ENCODE results near the gene NFAM1.

The NFAM1 gene

DNA sequence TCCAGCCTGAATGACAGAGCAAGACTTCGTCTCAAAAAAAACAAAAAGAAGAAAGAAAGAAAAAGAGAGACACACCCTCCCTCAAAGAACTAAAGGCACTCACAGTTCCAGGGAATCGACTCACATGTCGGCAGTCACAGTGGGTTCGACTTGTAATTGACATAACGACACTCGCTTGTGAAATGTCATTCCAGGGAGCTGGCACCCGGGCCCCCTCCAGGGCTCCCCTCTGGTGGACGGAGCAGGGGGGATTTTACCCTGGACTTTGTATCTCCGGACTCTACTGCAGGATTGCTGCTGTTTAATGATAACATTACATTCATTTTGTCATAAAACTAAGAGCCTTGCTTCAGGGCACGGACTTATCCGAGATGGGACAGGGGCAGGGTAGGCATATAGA is 18.2 kb downstream of the NFAM1 start:
- no peak for DNase-seq

DNA sequence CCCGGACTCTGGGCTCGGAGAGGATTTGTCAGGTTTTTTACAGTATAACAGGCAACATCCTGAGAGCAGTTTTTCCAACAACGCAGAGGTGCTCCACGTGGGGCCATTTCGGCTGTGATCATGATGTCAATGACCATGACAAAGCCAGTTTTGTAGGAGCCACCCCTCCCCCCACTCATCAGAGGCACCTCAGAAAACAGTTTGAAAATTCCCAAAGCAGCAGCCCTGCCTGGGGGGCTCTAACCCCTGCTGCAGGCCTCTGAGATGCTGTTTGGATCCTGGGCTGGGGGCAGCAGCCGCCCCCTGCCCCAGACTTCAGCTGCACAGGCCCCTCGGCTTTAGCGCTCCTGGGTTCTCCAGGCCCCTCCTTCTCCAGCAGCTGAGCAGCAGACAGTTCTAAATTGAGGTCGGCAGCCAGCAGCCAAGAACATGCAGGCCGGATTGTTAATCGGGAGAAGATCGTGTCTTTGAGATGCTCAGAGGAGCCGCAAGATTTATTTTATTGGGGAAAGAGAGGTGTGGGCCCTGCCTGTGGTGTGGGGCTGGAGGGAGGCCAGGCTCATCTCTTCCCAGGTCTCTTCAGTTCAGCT is 19.4 kb downstream of the NFAM1 start:
- no peak for DNase-seq

- no peak for DNase-seq
These were observed 21.5 kb downstream of the NFAM1 start for GRCh38 chr22:42410708-42411107.

DNA sequence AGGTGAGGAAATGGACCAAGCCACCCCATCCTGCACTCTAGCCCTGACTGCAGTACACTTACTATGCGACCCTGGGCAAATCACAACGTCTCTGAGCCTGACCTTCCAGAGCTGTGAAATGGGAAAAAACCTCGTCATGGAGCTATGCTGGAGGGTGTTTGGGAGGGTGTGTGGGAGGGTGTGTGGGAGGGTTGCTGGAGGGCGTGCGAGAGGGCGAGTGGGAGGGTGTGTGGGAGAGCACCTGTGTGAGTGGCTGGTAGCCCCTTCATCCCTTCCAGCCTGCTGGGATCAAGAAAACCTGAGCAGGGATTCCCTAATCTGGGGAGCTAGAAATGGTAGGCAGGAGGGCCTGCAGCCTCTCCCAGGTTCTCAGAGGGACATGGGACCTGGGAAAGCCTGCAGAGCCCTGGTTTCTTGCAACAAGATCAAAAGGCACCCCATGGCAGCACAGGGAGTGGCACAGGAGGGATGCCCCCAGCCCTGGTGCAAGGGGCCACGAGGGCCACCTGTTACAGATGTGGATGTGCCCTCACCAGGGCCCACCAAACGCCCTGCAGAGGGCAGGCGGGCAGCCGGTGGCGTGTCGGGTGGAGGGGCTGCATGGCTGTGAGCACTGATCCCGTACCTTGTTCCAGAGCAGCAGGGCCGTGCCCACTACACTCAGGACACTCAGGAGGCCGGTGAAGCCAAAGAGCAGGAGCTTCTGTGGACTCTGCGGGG is 23.2 kb downstream of the NFAM1 start:
- DNase-seq, result no peak

DNA sequence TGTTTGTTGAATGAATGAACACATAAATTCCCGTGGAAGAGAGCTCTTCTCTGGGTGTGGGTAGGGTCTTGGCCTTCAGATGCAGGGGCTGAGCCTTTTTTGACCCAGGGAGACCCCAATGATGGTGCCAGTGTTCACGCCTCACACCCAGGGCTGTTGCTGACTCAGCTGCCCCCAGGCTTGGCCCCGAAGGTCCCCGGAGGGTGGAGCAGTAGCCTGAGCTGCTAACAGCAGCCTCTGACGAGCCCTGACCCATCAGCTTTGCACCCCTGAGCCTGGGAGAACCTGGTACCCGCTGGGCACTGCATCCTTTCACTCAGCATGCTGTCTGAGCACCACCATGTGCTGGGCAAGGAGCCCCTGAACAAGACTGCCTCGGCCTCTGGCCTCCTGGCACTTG is 23.9 kb downstream of the NFAM1 start:
- no peak for DNase-seq

GRCh38 chr22:42404266-42404665 is 27.9 kb downstream of the NFAM1 start:
- no peak for DNase-seq

- no peak for DNase-seq
These were observed 30.5 kb downstream of the NFAM1 start for GRCh38 chr22:42401535-42402334.

DNA sequence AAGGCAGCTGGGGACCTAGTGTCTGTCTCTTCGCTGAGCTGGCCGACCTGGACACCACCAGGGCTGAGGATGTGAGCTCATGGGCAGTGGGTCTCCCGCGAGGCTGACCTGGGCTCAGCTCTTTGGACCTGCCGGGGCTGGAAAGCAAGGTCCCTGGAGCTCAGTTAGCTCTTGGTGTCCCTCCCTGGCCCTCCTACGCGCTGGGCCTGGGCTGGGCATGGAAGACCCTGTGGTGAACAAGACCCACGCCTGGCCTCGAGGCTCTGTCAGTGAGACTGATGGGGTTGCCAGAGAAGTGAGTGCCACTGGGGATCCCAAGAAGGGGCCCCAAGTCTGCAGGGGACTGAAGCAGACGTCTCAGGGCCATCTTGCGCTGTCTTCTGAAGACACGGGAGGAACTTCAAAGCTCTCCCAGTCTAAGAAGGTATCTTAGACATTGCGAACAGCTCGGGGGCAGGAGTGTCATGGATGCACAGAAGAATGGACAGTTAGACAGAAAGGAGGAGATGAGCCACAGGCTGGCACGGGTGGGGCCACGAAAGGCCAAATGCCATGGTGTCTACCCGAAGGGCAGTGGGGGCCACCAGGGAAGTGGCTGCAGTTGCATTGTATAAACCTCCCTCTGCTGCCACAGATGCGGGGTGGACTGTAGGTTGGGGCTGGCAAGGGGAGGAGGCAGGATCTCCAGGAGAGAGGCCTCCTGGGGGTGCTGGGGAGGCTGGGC is 31.2 kb downstream of the NFAM1 start:
- DNase-seq, result no peak

DNA sequence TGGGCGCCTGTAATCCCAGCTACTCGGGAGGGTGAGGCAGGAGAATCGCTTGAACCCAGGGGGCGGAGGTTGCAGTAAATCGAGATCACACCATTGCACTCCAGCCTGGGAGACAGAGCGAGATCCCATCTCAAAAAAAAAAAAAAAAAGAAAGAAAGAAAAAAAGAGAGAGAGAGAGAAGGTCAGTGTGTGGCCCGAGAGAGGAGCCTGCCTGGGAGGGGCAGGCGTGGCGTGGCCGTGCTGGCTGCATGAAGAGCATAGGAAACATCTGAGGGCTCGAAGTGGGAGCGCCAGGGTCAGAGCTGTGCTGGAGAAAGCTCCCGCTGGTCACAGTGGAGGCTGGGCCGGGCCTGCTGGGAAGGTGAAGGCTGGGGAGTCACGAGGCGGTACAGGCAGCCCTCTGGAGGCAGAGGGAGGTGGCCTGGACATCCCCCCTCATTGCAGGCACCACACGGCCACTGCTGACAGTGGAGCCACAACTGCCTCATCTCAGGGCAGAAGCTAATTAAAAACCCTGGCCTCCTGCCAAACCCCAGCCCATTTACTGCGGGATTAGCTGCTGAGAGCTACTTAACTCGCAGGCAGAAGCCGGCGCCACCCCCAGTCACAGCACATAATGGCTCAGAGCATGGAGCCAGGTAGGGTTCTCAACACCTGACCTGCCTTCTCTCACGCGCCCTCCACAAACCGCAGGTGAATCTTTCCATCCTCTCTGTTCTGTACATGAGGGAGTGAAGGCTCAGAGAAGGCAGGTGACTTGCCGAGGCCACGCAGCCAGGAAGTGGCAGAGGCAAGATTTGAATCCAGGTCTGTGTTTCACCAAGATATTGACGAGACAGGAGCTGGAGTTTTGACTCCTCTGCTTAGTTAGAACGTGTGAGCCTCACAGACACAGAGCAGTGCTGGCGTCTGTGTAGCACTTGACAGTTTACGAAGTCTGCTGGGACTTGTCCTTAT is 32.6 kb downstream of the NFAM1 start:
- no peak for DNase-seq

GRCh38 chr22:42397332-42398249 is 34.6 kb downstream of the NFAM1 start:
- DNase-seq, result no peak

DNA sequence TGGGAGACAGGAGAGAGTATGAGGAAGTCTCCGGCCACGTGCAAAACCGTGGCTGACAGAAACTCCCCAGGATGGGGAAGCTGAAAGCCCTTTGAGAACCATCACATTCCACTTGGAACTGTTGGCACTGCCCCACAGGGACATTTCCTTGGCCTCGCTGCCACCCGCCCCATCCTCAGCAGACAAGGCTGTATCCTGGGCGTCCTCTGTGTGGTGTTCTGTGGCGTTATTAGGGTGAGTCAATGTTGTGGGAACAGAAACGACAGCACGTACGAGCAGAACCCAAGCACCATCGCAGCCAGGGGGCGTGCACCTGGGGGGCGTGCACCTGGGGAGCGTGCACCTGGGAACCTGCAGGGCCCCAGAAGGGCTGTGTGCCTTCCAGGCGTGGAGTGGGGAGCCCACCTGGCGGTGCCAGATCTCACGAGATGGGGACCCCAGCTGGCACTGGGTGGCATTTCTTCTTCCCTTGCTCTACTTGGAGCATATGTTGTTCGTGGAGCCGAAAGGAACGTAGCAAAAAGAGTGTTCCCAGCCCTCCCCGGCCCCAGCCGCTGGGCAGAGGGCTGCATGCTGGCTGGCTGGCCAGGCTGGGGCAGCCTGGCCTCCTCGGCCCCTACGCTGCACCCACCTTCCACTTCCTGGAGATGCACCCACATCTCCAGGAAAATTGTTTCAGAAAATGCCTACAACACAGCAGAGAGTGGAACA is 35.4 kb downstream of the NFAM1 start:
- DNase-seq, result no peak

DNA sequence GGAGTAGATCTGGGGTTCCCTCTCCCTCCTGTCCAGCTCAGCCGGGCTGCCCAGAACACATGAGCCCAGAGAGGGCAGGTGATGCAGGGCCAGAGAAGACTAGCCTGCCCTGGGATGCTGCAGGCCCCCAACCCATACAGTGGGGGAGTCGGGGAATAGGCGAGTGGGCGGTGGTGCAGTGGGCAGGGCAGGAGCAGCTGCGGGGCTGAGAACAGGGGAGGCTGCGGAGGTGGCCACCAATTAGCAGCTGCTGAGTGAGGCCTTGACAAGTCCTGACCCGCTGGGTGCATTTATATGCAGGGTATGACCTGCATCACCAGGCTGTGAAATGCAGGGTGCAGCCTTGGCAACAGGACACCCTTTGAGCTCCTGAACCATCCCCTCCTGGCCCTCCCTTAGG is 43.1 kb downstream of the NFAM1 start:
- DNase-seq, result no peak

- peak; percentile 12 for DNase-seq
These were observed 43.9 kb downstream of the NFAM1 start for GRCh38 chr22:42388130-42388797.

DNA sequence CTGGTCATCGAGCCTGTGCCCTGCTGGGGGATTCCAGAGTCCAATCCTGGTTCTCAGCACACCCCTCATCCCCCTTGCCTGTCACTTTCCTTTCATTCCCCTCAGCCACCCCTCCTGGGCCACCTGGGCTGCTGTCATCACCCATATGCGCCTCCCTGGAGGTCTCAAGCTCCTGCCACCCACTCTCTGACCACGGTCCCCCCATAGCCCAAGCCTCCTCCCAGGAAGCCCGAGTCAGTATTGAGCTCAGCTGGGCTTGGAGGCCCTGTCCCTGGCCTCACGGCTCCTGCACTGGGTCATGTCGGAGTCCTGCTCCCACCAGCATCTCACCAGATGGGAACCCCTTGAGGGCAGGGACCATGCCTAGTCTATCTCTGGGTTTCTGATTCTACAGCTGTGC is 44.6 kb downstream of the NFAM1 start:
- DNase-seq, result no peak

GRCh38 chr22:42385696-42386095 is 46.5 kb downstream of the NFAM1 start:
- DNase-seq, result no peak

GRCh38 chr22:42384506-42384905 is 47.7 kb downstream of the NFAM1 start:
- DNase-seq, result no peak

DNA sequence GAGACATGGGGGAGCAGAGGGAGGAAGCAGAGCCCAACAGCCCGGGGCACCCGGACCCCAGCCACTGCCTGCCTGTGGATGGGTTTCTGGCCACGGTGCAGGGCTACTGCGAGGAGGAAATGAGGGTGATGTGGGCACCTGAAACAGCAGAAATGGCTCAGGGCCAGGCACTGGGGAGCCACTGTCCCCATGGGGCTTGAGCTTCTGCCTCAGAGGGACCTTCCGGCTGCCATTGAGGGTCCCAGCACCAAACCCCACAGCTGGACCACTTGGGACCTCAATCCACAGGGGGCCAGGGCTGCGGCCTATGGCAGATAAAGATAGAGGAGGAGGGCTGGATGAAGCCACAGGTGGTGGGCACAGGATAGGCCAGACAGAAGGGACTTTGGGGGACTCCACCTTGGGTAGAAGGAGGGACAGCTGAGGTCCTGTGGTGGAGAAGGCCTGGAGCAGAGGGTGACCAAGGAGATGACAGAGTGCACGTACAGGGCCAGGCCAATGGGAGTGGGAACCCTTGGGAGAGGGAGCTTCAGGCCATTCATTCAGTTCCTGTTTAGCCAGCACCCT is 48.3 kb downstream of the NFAM1 start:
- DNase-seq, result no peak

DNA sequence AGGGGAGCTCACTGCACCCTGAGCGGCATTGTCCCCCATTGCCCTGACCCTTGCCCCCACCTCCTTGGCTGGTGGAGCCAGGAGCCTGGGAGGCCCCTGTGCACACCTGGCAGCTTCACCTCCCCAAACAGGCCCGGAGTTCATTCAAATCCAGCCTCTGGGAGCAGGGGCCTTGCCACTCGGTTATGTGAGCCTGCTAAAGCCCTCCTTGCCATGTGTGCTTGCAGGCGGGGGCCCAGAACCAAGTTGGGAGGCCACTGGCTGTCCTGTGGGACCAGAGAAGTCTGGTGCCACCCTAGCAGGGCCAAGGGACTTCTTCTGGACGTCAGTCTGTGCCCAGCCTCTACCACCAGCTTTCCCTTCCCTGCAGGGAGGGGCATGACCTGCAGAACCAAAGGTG is 48.9 kb downstream of the NFAM1 start:
- DNase-seq, result no peak

DNA sequence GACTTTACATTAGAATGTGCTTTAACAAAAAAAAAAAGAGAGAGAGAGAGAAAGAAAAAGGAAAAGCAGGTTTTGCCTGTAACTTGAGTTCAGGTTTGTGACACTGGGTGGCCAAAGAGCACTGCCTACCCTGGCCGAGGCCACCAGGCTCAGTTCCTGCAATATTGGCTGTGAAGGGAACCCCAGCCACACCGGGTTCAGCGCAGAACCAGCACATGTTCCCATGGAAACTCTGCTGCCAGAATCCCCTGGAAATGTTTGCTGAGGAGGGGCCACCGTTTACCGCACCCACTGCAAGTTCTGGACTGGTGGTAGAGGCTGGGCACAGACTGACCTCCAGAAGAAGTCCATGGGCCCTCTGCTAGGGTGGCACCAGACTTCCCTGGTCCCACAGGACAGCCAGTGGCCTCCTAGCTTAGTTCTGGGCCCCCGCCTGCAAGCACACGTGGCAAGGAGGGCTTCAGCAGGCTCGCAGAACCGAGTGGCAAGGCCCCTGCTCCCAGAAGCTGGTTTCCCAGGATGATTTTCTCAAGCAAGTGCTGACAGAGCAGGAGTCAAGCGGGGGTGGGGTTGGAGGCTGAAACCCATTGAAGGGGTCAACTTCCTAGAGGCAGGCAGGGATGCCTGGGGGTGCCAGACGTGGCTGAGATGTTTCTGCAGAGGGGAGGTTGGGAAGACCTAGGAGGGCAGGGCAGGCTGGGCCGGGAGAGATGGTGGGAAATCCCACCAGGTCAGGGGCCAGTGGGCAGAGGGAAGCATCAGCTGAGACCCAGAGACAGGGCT is 51.2 kb downstream of the NFAM1 start:
- no peak for DNase-seq

All from stimulated activated CD4-positive, alpha-beta T cell treated with anti-CD3 and anti-CD28 coated beads, Interleukin-15, amount 100 ng/mL, for 24 hours (primary cell).